Endometrium (tissue), 2 donors: ENCODE results near the gene GPRASP1.
"Not testable (repeated sequence)": the region's sequence is repeated elsewhere in the genome, so short reads cannot be mapped to it uniquely, and the experiment has no call there.

Source experiments
- FAIRE-seq: peaks from 2 replicates; lab custom pipeline; 2012; peaks lifted over from hg19 to GRCh38; lab: Jason Lieb, UNC
- donor health status: control.
- donor health status: control.

Gene GPRASP1

GRCh38 chrX:102651242-102652011, at the start of gene GPRASP1:
TSS of gene GPRASP1 (plus strand) at chrX:102651483. CDS start at chrX:102653914, 2,431 bp downstream.
- FAIRE-seq, result no peak

GRCh38 chrX:102604327-102604726, 47.0 kb upstream of the GPRASP1 start:
- FAIRE-seq, result no peak

- no peak for FAIRE-seq
These were observed 45.2 kb upstream of the GPRASP1 start for GRCh38 chrX:102606115-102606514.

GRCh38 chrX:102610905-102611304, 40.4 kb upstream of the GPRASP1 start:
- FAIRE-seq, result no peak

GRCh38 chrX:102624105-102624504, 27.2 kb upstream of the GPRASP1 start:
- FAIRE-seq, result no peak

- FAIRE-seq, result no peak
These were observed 23.6 kb upstream of the GPRASP1 start for GRCh38 chrX:102627640-102628039.

GRCh38 chrX:102637561-102637960, 13.7 kb upstream of the GPRASP1 start:
- no peak for FAIRE-seq

GRCh38 chrX:102650903-102651241, 411 bp upstream of the GPRASP1 start:
- FAIRE-seq, result no peak

- FAIRE-seq, result no peak
These were observed 877 bp downstream of the GPRASP1 start for GRCh38 chrX:102652031-102652688.

- FAIRE-seq, result no peak
These were observed 3.4 kb downstream of the GPRASP1 start for GRCh38 chrX:102654696-102655095.

- no peak for FAIRE-seq
These were observed 7.3 kb downstream of the GPRASP1 start for GRCh38 chrX:102658556-102658955.

GRCh38 chrX:102659790-102660757, 8.8 kb downstream of the GPRASP1 start:
- no peak for FAIRE-seq

- not testable (repeated sequence) for FAIRE-seq
These were observed 12.5 kb downstream of the GPRASP1 start for GRCh38 chrX:102663820-102664219.

- not testable (repeated sequence) for FAIRE-seq
These were observed 15.8 kb downstream of the GPRASP1 start for GRCh38 chrX:102667034-102667433.

- FAIRE-seq, result no peak
These were observed 18.2 kb downstream of the GPRASP1 start for GRCh38 chrX:102669526-102669925.

GRCh38 chrX:102672856-102673255, 21.6 kb downstream of the GPRASP1 start:
- no peak for FAIRE-seq

- FAIRE-seq, result not testable (repeated sequence)
These were observed 26.2 kb downstream of the GPRASP1 start for GRCh38 chrX:102677479-102677878.

- no peak for FAIRE-seq
These were observed 33.7 kb downstream of the GPRASP1 start for GRCh38 chrX:102684772-102685520.

GRCh38 chrX:102694749-102695148, 43.5 kb downstream of the GPRASP1 start:
- FAIRE-seq, result no peak

GRCh38 chrX:102696306-102696705, 45.0 kb downstream of the GPRASP1 start:
- FAIRE-seq, result no peak

GRCh38 chrX:102697494-102697893, 46.2 kb downstream of the GPRASP1 start:
- FAIRE-seq, result no peak
